Tongue (tissue), 2 donors: ENCODE results near the gene DNLZ. TPM values are rescaled to one million over a fixed set of nuclear protein-coding genes. Genes with fewer than 3 reads are reported as not detected.

ENCODE experiments used
- DNase-seq: peaks from one replicate; pipeline ENCODE4 v3.0.0-alpha.2; 2015
- total RNA-seq: library from RNA; depleted of rRNA; stranded (reverse); fragments of >200 nt; gene quantifications from one replicate; pipeline ENCODE4 v1.2.3, GENCODE V29; 2014

Gene DNLZ
- total RNA-seq, 1 donor from 2014 or later, result 9.2 TPM

- DNase-seq, result no peak
Observed at GRCh38 chr9:136395345-136396218, 32.0 kb upstream of the DNLZ start.

- DNase-seq, result no peak
Observed at GRCh38 chr9:136395020-136395340, 31.4 kb upstream of the DNLZ start.

GRCh38 chr9:136394312-136395019 is 30.9 kb upstream of the DNLZ start:
- no peak for DNase-seq

GRCh38 chr9:136393531-136393930 is 30.0 kb upstream of the DNLZ start:
- no peak for DNase-seq

- no peak for DNase-seq
Observed at GRCh38 chr9:136392538-136393449, 29.2 kb upstream of the DNLZ start.

GRCh38 chr9:136391737-136392537 is 28.4 kb upstream of the DNLZ start:
- no peak for DNase-seq

GRCh38 chr9:136389396-136389795 is 25.9 kb upstream of the DNLZ start:
- DNase-seq, result no peak

GRCh38 chr9:136387217-136387616 is 23.7 kb upstream of the DNLZ start:
- no peak for DNase-seq

GRCh38 chr9:136386018-136386417 is 22.5 kb upstream of the DNLZ start:
- DNase-seq, result no peak

- DNase-seq, result no peak
Observed at GRCh38 chr9:136385015-136385414, 21.5 kb upstream of the DNLZ start.

- no peak for DNase-seq
Observed at GRCh38 chr9:136383436-136383835, 19.9 kb upstream of the DNLZ start.

- no peak for DNase-seq
Observed at GRCh38 chr9:136381966-136382513, 18.5 kb upstream of the DNLZ start.

- no peak for DNase-seq
Observed at GRCh38 chr9:136381311-136381710, 17.8 kb upstream of the DNLZ start.

- DNase-seq, result no peak
Observed at GRCh38 chr9:136380381-136380780, 16.8 kb upstream of the DNLZ start.

- no peak for DNase-seq
Observed at GRCh38 chr9:136379891-136380290, 16.3 kb upstream of the DNLZ start.

- no peak for DNase-seq
Observed at GRCh38 chr9:136379401-136379800, 15.9 kb upstream of the DNLZ start.

- no peak for DNase-seq
Observed at GRCh38 chr9:136379003-136379287, 15.4 kb upstream of the DNLZ start.

- no peak for DNase-seq
Observed at GRCh38 chr9:136378170-136379002, 14.8 kb upstream of the DNLZ start.

- DNase-seq, result no peak
Observed at GRCh38 chr9:136377341-136378169, 14.0 kb upstream of the DNLZ start.

GRCh38 chr9:136376457-136376856 is 12.9 kb upstream of the DNLZ start:
- DNase-seq, result no peak
